PFSK-1 (cell line): ENCODE measurements around the gene SYNJ2.

Source experiments
- FOXP2 ChIP-seq: optimal IDR thresholded peaks from 2 replicates; pipeline ENCODE3; 2011; ENCODE audit warnings: borderline replicate concordance, control low read depth, inconsistent platforms; ENCODE audit not compliant: insufficient read depth; ENCODE audit errors: extremely low read length, extremely low read depth
- POLR2AphosphoS5 ChIP-seq: IDR thresholded peaks from 2 replicates; pipeline ENCODE4 v1.6.1; 2012; ENCODE audit warnings: low read depth, mild to moderate bottlenecking, control low read depth, low read length, moderate library complexity
- SIN3A ChIP-seq: IDR thresholded peaks from 2 replicates; pipeline ENCODE4 v1.6.1; 2012; ENCODE audit warnings: mild to moderate bottlenecking, low read length, moderate library complexity, borderline replicate concordance; ENCODE audit not compliant: insufficient read depth
- TAF1 ChIP-seq: IDR thresholded peaks from 2 replicates; pipeline ENCODE4 v1.6.1; 2012; ENCODE audit warnings: low read length, control low read depth, borderline replicate concordance; ENCODE audit not compliant: insufficient read depth
- TF ChIP-seq, protein P1 (sequence below), 2 experiments: IDR thresholded peaks; 2 replicates each; pipeline versions ENCODE4 v1.6.1 to v1.8.0; 2011 to 2012; ENCODE audit warnings: low read depth in 2 of 2, low read length in 2 of 2, control low read depth in 1 of 2, inconsistent platforms in 1 of 2, mild to moderate bottlenecking in 1 of 2, moderate library complexity in 1 of 2; ENCODE audit not compliant: insufficient read depth in 1 of 2

Gene SYNJ2

DNA sequence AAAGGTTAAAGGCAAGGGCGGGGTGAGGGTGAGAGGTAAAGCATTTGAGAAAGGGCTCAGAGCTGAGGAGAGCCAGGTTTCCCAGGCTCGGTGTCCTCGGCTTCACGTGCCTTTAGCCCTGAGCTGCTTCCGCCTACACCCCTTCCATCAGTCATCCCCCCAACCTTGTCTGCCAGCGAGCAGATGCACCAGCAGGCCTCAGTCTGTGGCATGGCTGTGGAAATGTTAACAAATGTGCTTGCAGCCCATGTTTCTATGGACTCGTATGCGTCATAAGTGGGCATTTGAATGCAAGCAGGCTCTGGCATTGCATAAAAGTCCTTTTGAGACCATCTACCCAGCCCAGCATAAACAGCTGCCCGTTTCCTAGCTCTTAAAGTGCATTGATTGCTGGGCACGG lies 88.8 kb downstream of the SYNJ2 start:
- TF ChIP-seq SIN3A = no peak
- no peak for TF ChIP-seq POLR2AphosphoS5
- TF ChIP-seq TAF1 = no peak
- TF ChIP-seq, protein P1, sequence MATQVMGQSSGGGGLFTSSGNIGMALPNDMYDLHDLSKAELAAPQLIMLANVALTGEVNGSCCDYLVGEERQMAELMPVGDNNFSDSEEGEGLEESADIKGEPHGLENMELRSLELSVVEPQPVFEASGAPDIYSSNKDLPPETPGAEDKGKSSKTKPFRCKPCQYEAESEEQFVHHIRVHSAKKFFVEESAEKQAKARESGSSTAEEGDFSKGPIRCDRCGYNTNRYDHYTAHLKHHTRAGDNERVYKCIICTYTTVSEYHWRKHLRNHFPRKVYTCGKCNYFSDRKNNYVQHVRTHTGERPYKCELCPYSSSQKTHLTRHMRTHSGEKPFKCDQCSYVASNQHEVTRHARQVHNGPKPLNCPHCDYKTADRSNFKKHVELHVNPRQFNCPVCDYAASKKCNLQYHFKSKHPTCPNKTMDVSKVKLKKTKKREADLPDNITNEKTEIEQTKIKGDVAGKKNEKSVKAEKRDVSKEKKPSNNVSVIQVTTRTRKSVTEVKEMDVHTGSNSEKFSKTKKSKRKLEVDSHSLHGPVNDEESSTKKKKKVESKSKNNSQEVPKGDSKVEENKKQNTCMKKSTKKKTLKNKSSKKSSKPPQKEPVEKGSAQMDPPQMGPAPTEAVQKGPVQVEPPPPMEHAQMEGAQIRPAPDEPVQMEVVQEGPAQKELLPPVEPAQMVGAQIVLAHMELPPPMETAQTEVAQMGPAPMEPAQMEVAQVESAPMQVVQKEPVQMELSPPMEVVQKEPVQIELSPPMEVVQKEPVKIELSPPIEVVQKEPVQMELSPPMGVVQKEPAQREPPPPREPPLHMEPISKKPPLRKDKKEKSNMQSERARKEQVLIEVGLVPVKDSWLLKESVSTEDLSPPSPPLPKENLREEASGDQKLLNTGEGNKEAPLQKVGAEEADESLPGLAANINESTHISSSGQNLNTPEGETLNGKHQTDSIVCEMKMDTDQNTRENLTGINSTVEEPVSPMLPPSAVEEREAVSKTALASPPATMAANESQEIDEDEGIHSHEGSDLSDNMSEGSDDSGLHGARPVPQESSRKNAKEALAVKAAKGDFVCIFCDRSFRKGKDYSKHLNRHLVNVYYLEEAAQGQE (IDR thresholded peaks at IDR 0.05; ENCODE audit: insufficient read depth in 1 of 2, low read depth in 2 of 2, low read length in 2 of 2) = no peak
- TF ChIP-seq FOXP2 = no peak

DNA sequence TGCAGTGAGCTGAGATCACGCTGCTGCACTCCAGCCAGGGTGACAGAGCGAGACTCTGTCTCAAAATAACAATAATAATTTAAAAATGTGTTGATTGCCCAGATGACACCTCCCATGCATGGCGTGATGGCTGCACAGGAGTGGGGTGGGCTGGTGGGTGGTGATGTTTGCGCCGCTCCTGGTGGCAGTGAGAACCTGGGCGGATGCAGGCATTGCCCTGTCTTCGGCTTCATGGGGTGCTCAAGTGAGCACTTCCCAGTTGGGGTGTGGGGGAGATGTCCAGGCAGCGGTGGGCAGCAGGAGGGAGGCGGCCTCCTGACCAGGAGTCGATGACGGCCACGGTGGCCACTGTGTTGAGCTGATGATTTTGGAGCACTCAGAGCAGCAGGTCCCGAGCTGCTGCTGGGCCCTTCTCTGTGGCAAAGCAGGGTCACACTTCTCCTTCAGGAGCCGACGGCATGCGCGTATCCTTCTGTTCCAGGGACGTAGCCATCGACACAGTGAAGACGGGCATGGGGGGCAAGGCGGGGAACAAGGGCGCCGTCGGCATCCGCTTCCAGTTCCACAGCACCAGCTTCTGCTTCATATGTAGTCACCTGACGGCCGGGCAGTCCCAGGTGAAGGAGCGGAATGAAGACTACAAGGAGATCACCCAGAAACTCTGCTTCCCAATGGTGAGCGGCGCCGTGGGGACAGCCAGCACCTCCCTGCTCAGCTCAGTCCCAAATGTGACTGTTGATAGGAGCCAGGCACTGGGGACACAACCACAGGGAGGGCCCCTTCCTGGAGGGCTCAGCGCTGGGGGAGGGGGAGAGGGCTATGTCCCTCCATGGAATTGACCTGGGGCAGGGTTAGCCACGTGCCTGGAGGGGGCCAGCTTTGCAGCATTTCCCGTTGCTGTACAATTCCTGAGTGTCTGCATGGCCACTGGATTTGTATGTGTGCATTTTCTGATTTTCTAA lies 89.7 kb downstream of the SYNJ2 start:
- TF ChIP-seq POLR2AphosphoS5 = no peak
- TF ChIP-seq SIN3A = no peak
- TF ChIP-seq TAF1 = no peak
- TF ChIP-seq FOXP2 = no peak
- TF ChIP-seq, protein P1 (IDR thresholded peaks at IDR 0.05; ENCODE audit: insufficient read depth in 1 of 2, low read depth in 2 of 2, low read length in 2 of 2) = no peak

DNA sequence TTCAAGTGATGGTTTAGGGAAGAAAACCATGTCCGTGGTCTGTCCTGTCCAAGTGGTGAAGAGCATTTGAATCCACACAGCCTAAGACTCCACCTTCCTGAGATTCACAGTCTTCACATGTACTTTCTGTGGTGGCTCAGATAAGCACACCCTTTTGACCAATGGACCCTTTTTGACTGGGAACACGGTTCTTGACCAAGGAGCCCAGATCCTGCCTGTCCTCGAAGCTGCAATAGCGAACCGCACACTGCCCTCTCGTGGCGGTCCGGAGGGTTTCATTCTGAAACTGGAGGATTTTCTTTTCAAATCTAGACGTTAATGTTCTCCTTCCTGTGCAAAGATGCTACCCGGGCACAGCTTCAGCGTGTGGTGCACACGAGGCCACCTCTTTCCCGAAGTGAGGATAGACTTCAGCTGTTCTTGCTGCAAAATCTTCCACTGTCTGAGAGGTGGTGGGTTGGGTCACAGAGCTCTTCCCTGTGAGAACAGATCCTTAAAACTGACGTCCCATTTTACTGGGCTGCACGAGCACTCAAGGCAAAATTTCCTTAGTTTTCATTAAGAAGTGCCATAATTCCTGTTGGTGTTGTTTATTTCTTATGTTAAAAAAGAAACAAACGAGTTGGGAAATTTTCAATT lies 90.5 kb downstream of the SYNJ2 start:
- no peak for TF ChIP-seq FOXP2
- no peak for TF ChIP-seq SIN3A
- TF ChIP-seq, protein P1 (IDR thresholded peaks at IDR 0.05; ENCODE audit: insufficient read depth in 1 of 2, low read depth in 2 of 2, low read length in 2 of 2) = no peak
- no peak for TF ChIP-seq TAF1
- TF ChIP-seq POLR2AphosphoS5 = no peak

DNA sequence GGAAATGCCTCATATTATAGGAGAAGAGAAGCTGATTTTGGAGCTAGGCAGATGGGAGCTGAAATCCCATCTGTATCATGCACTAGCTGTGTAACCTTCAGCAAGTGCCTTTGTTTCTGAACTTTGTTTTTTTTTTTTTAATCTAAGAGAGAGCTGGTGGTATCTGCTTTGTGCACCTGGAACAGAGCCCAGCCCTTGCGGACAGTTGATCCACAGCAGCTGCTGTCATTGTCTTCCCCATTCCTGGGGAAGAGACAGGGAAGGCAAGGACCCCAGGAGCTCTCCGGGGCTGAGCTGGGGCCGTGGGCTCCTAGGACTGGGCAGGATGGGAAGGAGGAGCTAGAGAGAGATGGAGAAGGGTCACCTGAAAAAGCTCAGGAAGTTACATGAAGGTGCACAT lies 92.1 kb downstream of the SYNJ2 start:
- TF ChIP-seq, protein P1 (IDR thresholded peaks at IDR 0.05; ENCODE audit: insufficient read depth in 1 of 2, low read depth in 2 of 2, low read length in 2 of 2) = no peak
